CD4-positive, alpha-beta T cell treated with Interleukin-2 at 100 ng/mL for 4 hours (primary cell): ENCODE results near the gene ZNF579.
A peak's percentile ranks its signal among the peaks of the same experiment; 100 is the strongest.

Experiments used
- DNase-seq: peaks from one replicate; pipeline ENCODE4 v3.0.0-alpha.2; 2020; ENCODE audit warnings: low spot score

Gene ZNF579

DNA sequence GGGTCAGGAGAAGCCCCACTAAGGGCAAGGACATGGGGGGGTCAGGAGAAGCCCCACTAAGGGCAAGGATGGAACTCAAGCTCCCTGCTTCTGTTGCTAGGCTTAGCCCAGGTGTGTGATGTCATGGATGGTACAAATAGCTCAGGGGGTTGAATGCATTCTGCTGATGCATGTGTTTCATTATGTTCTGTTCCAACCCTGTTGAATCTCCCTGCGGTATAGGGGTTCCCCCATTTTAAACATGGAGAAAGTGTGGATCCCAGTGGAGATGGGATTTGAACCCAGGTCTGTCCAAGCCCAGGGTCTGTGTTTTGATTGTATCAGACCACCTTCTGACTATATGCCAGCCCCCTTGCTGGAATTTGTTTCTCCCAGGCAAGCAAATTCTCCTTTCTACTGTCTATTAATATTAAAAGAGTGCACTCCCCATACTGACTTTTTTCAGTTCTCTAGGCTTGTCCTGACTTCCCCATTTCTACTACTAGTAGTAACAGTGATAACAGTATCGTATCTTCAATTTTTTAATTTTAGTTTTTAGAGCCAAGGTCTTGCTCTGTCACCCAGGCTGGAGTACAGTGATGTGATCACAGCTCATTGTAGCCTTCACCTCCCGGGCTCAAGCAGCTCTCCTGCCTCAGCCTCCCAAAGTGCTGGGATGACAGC lies 31.5 kb upstream of the ZNF579 start:
- DNase-seq, result no peak

DNA sequence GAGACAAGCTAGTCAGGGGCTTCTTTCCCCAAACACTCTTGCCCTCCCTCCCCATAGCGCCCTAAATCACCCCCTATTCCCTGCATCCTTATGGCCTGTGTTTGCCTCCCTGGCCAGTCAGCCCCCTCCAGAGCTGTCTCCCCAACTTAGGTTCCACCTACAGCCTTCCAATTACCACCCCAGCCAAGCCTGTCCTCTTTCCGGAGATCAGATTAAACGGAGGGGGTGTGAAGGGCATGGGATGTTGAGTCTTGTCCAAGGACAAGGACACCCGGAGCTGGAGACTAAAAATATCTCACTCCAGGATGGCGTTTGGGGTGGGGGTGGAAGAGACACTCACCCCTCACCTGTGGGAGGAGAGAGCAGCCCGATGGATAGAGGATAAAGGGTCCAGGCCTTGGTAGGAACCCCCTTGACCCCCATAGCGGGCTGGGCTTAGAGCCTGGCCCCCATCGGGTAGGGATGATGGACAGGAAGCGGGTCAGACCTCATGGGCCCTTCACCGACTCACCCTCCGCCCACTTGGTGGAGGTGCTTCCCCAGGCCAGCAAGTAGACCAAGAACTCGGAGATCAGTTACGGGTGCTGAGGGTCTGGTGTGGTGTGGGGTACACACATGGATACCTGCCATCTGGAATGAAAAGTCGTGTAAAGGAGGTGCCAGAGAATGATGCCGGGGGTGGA lies 30.8 kb upstream of the ZNF579 start:
- no peak for DNase-seq

DNA sequence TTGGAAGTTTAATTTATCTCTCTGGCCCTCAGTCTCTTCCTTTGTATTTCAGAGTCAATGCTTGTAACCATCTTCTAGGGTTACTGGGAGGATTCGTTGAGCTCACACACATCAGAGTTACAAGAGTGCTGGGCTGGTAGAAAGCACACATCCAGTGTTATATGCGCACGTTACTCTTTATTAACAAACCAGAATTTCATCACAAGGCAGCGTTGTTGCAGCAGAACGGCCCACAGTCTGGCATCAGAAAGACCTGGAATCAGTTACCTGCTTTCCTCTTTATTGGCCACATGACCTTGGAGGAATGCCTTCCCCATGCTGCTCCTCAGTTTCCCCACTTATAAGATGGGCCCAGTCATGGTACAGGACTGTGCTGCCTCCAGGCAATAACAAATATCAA lies 28.7 kb upstream of the ZNF579 start:
- DNase-seq, result no peak

DNA sequence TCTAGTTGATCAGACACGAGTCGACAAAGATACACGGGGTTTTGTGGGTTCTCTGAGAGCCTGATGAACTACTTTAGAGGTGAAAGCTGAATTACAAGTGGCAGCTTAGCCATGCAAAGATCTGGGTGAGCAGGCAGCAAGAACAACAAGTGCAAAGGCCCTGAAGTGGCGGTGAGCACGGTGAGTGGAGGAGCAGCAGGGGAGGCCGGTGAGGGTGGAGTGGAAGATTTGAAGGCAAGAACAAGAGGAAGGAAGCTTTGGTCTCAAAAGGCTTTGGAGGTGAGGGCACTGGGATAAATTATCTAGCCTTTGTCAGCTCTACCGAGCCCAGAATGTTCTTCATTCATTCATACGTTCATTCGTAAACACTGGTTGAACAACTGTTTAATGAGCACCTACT lies 26.2 kb upstream of the ZNF579 start:
- DNase-seq, result no peak

DNA sequence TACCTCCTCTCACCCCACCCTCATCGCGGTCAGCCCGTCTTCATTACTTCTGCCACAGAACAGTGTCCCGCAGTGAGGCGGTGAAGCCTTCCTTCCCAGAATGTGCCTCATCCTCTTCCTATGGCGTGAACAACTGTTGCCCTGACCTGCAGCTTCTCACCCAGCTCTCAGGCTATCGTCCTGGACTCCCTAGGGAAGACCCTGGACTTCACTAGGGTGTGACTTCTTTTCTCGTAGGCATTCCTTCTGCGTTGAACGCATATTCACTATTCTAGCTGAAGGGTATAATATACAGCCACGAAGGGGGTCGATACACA lies 25.8 kb upstream of the ZNF579 start:
- no peak for DNase-seq

DNA sequence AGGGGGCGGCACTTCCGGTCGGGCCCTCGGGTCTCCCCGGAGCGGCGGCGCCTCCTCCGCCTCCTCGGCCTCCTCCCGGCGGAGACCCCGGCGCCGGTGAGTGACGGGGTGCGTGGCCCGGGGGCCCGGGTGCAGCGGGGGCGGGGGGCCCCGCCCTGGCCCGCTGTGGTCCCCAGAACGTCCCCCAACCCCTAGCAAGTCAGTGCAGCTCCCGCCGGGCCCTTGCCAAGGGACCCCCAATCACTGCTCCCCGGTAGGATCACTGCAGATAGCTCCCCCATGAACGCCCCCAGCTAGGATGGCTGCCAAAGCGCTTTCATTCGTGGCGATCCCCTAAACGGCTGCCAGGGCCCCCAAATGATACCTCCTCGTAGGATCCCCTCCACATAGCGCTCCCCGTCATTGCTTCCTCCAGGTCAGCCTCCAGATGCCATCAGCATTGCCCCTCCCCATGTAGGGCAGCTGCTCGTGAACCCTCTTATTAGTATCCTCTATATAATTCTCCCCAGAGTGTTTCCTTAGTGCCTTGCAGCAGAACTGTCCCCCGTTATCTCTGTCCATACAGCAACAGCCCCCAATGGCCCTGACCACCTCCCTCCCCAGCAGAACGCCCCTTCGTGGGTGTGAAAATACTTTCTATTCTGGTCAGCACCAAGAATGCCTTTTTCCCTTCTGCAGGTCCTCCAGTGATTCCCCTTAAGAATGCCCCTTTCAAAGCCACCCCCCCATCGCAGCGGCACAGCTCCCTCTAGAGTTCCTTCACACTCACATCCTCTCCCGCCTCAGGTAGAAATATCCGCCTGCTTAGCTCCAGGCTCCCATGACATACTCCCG lies 25.2 kb upstream of the ZNF579 start, which contains the start of gene ZNF865:
ZNF865 (plus strand) TSS at position 11 of the 834 bp plus-strand sequence. CDS start 7,972 bp downstream, outside the sequence.
- peak; percentile 66 for DNase-seq

DNA sequence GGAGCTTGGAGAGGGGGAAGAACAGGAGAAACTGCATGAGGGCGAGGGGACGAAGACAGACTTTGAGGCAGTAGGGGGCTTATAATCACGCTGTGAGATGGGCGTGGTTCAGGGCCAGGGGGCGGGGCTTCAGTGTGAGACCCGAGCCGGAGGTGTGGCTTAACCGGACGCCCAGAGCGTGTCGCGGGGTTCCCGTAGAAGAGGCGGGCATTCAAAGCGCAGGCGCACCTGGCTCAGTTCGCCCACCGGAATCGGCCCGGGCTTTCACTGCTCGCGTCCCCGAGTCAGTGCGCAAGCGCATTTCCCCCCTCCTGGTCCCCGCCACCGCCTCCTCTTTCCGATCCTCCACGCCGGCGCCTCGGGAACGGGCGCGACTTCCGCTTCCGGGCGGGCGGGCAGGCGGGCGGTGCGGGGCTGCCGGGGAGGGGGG lies 24.6 kb upstream of the ZNF579 start:
- DNase-seq, result peak; percentile 97

DNA sequence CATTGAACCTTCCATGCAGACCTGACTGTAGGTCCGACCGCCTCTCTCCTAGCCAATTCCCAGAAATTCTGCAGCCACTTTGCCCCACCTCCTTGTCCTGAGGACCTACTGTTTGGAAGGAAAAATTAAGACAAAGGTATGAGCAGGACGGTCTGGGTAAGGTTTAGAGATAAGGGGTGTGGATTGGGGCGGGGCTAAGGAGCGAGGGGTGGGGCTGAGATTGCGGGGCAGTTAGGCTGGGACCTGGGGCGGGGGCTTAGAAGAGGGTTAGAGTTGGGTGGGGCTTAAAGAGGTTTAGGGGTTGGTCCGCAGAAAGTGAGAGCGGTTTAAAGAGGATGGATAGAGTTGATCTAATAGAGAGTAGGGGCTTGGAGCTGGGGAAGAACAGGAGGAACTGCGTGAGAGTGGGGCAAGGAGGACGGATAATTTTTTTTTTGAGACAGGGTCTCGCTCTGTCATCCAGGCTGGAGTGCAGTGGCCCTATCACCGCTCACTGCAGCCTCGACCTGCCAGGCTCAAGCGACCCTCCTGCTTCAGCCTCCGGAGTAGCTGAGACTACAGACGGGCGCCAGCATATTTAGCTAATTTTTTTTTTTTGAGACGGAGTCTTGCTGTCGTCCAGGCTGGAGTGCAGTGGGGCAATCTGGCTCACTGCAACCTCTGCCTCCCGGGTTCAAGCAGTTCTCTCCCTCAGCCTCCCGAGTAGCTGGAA lies 23.1 kb upstream of the ZNF579 start:
- DNase-seq, result no peak

DNA sequence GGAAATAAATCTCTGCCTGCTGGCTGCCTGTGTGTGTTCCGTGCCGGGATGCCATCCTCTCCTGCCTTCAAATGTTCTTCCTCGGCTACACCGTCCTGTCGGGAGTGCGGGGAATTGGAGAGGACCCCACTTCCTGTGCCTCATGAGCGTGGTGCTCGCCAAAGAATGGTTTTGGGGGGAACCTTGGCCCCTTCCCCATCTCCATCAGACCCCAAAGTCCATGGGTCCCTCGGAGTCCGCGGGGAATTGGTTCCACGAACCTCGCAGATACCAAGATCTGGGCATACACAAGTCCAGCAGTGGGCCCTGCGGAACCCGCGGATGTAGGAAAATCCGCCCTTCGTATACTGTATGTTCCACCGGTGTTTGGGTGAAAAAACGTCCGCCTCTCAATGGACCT lies 22.5 kb upstream of the ZNF579 start:
- no peak for DNase-seq

DNA sequence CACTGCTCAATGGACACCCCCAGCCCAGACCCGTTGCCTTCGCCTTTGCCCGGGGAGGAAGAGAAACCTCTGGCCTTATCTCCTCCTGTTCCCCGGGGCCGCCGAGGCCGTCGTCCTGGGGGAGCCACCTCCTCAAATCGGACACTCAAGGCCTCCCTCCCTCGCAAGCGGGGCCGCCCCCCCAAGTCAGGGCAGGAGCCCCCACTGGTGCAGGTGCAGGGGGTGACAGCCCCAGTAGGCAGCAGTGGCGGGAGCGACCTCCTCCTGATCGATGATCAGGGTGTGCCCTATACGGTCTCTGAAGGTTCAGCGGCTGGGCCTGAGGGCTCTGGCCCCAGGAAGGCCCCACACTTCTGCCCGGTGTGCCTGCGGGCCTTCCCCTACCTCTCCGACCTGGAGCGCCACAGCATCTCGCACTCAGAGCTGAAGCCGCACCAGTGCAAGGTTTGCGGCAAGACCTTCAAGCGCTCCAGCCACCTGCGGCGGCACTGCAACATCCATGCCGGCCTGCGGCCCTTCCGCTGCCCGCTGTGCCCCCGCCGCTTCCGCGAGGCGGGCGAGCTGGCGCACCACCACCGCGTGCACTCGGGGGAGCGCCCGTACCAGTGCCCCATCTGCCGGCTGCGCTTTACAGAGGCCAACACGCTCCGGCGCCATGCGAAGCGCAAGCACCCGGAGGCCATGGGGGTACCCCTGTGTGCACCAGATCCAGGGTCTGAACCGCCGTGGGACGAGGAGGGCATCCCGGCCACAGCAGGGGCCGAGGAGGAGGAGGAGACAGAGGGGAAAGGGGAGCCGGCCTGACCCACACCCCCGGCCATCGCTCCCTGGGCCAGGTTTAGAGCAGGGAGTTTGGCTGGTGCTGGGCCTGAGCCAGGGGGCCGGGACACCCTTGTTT lies 21.7 kb upstream of the ZNF579 start:
- no peak for DNase-seq

DNA sequence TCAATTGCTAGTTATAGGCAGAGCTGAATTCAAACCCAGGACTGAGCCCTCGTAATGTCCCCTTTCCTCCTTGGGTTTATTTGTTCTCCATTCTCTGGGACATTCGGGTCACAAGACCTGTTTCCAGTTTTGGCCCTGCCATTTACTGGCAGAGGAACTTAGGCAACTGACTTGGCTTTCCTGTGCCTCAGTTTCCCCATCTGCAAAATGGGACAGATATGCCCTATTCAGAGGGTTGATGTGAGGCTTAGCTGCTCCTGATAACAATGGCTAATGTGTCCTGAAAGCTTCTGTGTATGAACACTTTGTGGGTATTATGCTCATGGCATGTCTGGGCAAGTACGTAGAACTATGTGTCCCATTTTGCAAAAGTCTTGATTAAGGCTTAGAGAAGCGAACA lies 20.4 kb upstream of the ZNF579 start:
- DNase-seq, result no peak

DNA sequence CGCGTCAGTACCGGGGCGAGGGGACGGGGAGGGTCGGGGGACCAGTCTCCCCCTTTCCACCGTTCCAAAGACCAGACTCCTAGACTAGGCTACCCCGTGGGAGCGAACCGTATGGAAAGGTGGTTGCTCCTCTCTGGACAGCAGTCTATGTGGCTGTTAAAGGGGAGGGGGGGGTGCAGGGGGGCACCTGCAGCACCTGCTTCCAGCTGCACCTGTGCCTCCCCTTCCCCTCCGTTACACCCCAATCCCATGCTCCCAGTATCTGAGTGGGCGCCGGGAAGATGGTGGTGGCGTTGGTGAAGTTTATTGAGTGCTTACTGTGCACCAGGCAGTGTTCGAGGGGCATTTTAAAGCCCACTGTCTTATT lies 20.0 kb upstream of the ZNF579 start:
- DNase-seq, result no peak

DNA sequence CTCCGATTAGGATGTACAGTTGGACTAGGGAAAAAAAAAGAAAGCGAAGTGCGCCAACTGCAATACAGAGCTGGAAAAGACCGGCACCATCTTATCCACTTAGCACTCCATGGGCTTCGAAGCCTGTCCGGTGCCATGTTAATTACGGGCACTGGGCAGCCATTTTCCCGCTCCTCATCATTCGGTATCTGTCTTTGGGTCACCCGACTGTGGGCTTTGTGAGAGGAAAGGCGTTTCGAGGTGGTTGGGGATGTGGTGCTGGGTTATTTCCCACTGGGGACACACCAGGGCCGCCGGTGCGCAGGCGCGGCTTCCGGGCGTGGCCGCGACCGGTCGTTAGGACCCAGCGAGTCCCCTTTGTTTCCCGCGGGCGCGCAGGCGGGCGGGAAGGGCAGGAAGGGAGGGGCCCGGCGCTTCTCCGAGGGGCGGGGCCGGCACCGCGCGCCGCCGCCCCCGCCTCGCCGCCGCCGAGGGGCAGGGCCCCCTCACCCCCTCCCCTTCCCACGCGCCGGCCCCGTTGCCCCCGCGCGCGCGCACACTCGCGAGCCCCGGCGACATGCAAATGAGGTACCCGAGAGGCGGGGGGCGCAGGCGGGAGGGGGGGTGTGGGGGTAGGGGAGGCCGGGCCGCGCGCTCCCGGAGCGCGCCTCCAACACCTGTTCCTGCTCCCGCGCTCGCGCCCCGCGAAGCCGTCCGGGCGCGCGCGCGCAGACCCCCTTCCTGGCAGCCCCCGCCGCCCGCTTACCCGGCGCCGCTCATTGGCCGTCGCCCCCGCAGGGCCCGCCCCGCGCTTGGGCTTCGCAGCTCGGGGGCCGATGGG lies 19.4 kb upstream of the ZNF579 start, which contains the start of gene ZNF524:
ZNF524 (plus strand) TSS at position 447 of the 820 bp plus-strand sequence. CDS start 1,825 bp downstream, outside the sequence.
- peak; percentile 87 for DNase-seq

DNA sequence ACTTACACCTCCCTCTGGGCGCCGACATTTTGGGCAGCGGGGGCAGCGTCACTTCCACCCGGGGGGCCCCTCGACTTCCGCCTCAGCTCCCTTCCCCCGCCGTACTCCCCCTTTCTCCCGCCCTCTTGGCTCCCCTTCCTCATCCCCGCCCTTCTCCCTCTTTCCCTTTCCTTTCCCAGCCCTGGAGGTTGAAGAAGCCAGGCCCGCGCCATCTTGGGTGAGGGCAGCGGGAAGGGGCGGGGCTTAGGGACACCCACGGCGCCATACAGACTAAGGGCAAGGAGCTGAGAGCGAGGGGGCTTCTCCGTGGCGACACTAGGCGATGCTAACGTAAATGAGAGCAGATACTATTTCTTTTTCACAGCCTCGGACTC lies 18.8 kb upstream of the ZNF579 start, which contains the start of gene FIZ1:
FIZ1 (minus strand) TSS at position 50 of the 374 bp plus-strand sequence. CDS start 1,652 bp downstream, outside the sequence.
- peak; percentile 99 for DNase-seq

DNA sequence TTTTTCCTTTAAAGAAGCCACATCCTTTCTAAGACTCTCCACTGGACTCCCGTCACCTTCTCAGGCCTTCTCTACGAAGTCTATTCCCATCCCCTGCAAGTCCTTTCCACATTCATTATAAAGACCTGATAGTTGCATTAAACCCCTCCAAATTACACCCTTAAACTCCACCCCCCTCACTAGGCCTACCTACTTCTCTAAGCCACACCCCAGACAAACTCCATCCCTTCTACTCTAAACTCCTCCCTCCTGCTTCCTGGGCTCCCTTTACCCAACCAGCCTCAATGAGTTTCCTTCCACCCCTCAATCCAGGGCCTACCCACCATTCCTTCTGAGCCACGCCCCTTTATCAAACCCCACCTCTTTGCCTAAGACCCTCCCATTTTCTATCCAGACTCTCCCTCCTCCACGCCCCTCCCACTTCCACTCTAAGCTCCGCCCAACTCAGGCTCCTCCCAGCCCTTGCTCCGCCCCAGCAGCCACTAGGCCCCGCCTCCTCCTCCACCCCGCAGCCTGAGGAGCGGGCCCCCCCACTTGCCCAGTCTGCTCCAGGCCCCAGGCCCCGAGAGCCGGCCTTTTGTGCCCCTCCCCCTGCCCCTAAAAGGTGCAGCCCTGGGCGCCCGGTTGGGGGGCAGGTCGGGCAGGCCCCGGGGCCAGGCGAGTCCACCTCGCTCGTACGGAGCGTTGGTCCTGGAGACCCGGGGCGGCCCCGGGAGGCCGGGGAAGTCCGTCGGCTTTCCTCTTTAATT lies 18.2 kb upstream of the ZNF579 start:
- DNase-seq, result peak; percentile 91

DNA sequence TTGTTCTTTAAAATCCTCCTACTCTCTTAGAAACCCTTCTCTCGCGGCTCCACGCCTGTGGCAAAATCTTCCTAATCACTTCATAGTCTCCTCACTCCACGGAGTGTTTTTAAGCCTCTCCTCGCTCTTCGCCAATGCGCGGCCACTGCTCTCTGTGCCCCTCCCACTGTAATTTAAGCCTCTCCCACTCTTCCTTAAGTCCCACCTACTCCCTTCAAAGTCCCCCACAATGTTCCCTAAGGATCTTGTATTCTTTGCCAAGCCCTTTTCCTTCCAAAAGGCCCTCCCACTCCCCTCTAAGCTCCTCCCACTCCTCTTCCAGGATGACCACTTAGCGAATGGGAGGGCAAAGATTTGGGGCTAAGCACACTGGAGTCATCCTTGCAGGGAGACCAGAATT lies 17.4 kb upstream of the ZNF579 start:
- no peak for DNase-seq

DNA sequence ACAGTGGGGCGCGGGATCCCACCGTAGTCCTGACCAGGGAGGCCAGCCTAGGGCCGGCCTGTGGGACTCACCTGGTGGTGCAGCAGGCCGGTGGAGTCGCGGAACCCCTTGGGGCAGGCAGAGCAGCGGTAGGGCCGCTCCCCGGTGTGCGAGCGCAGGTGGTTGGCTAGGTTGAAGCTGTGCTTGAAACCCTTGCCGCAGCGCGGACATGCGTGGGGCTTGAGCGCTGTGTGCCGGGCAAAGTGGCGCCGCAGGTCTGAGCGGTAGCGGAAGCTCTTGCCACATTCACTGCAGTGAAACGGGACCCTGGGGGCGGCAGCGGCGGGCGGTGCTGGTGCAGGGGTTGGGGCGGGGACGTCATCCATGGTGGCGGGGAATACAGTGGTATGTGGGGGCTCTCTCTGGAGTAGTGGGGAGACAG lies 16.9 kb upstream of the ZNF579 start:
- no peak for DNase-seq

DNA sequence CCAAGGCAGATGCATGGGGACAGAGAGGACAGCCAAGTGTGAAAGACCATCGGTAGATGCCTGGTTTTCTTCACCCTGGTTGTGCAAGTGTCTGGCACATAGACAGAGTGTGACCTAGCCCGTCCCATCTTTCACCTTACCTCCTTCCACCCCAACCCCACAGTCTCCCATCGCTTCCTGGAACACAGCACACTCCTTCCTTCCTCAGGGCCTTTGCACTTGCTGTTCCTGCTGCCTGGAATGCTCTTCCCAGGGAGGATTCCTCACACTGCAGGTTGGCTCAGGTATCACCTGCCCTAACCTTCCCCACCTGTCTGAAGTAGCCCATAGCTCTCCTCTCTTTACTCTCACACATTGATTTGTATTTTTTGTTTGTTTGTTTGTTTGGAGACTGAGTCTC lies 15.7 kb upstream of the ZNF579 start:
- no peak for DNase-seq

DNA sequence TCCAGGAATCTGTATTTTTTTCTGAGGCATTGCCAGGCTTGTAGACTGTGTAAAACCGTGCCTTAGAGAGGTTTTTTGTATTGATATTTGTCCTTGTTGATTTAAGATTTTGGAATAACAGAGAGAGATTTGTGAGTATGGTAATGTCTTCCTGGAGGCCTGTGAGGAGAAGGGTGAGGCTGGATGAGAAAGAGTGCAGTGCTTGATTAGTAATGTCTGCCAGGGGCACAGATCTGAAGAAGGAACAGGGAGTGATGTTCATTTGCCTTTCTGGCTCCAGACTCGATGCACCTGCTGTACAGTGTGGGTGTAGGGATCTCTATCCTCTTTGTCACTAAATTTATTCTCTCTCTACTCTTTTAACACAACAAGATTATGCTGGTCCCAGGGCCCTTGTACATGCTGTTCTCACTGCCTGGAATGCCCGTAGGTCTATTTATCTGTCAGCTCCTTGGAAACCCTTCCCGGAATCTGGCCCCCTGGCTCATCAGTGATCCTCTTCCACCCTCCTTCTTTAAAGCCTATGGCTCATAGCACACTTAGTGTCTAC lies 14.4 kb upstream of the ZNF579 start:
- DNase-seq, result no peak
